Lung (tissue), 12 donors: ENCODE data around the gene C11orf52. TPM values are rescaled to one million over a fixed set of nuclear protein-coding genes. Genes with fewer than 3 reads are reported as not detected.
A peak's percentile ranks its signal among the peaks of the same experiment; 100 is the strongest.

Source experiments
- ATAC-seq: fragments of 200-7000 bp; cut with Tn5 transposase; one replicate; pipeline ENCODE4 v1.9.1; 2020; ENCODE audit warnings: moderate number of reproducible peaks; ENCODE audit not compliant: insufficient read depth, low FRiP score
- DNase-seq, 3 donors: peaks; one replicate each; pipeline ENCODE4 v3.0.0-alpha.2; 2013 to 2017
- H3K27ac ChIP-seq, 2 donors: one replicate each; pipeline ENCODE4 v1.5.1; 2013; ENCODE audit warnings: mild to moderate bottlenecking in 2 of 2, moderate library complexity in 2 of 2, control low read depth in 1 of 2, inconsistent platforms in 1 of 2, low read depth in 1 of 2, low read length in 1 of 2
- H3K27me3 ChIP-seq, 3 donors: one replicate each; pipeline ENCODE4 v1.5.1; 2013; ENCODE audit warnings: low read length in 2 of 3; ENCODE audit not compliant: control insufficient read depth in 3 of 3, insufficient read depth in 3 of 3
- H3K36me3 ChIP-seq, 4 donors: one replicate each; pipeline ENCODE4 v1.5.1; 2013; ENCODE audit warnings: low read length in 4 of 4, mild to moderate bottlenecking in 1 of 4, moderate library complexity in 1 of 4; ENCODE audit not compliant: control insufficient read depth in 4 of 4, insufficient read depth in 4 of 4
- H3K4me1 ChIP-seq, 5 donors: one replicate each; pipeline ENCODE4 v1.5.1; 2013; ENCODE audit warnings: low read length in 5 of 5, mild to moderate bottlenecking in 2 of 5, moderate library complexity in 1 of 5; ENCODE audit not compliant: control insufficient read depth in 5 of 5, insufficient read depth in 5 of 5
- H3K4me3 ChIP-seq: one replicate; pipeline ENCODE4 v1.5.1; 2013; ENCODE audit warnings: mild to moderate bottlenecking, control low read depth, moderate library complexity
- H3K9ac ChIP-seq, 2 donors: one replicate each; pipeline ENCODE4 v1.5.1; 2013; ENCODE audit warnings: low read length in 2 of 2, control low read depth in 1 of 2; ENCODE audit not compliant: insufficient read depth in 1 of 2
- H3K9me3 ChIP-seq, 4 donors: one replicate each; pipeline ENCODE4 v1.5.1; 2013; ENCODE audit warnings: low read length in 3 of 4, mild to moderate bottlenecking in 1 of 4, moderate library complexity in 1 of 4; ENCODE audit not compliant: control insufficient read depth in 4 of 4, insufficient read depth in 3 of 4
- CTCF ChIP-seq: IDR thresholded peaks from 2 replicates; pipeline ENCODE4 v1.5.1; 2012; ENCODE audit warnings: mild to moderate bottlenecking; ENCODE audit errors: control extremely low read depth, extremely low read depth
- WGBS, 2 donors: extraction: QIAGEN DNeasy Blood & Tissue Kit; methylation state at CpG; one replicate each; pipeline ENCODE4 v1.1.7; 2013; 5-methylcytosine and 5-hydroxymethylcytosine counted together
- polyA plus RNA-seq, 2 donors: library from polyadenylated mRNA; stranded (reverse); fragments of 200-250 nt; gene quantifications; one replicate each; pipeline ENCODE4 v1.2.1, GENCODE V29; 2013
- total RNA-seq, 2 donors: library from RNA; depleted of rRNA in 1 of 2; stranded (reverse); fragments of >200 nt in 1 of 2; gene quantifications; one replicate each; pipeline ENCODE4 v1.2.1, GENCODE V29; 2014 to 2021
- donor health status: control.
- donor health status: control.
- donor health status: Bipolar disorder and iron deficiency.
- donor health status: healthy.
- donor health status: DM: yes; HTN: yes; CAD: no.

The C11orf52 gene
- total and polyA plus RNA-seq, 4 donors: 11.1 to 20.4 (median 15.3) TPM

GRCh38 chr11:111967649-111968048, 48.9 kb downstream of the C11orf52 start:
- Histone ChIP-seq H3K9ac (no peak overlapping the region), H3K27me3 (no peaks in the 10 kb centered on the region), H3K4me1 (peaks cover 0 to 5% (median 0%) of the 10 kb centered on the region in 5 donors), H3K4me3 (no peak overlapping the region), H3K36me3 (peaks cover 0 to 5% (median 3%) of the 10 kb centered on the region in 4 donors), H3K9me3 (no peaks in the 10 kb centered on the region), H3K27ac (no peak overlapping the region)
- no peak for DNase-seq
- no peak for ATAC-seq
- TF ChIP-seq CTCF: no peak
- 68 to 79% methylated on average over 6 of the region's 6 CpGs for WGBS, 2 donors

- ATAC-seq (no peak), DNase-seq (no peak)
- Histone ChIP-seq H3K9ac (no peak overlapping the region), H3K27me3 (no peaks in the 10 kb centered on the region), H3K9me3 (no peaks in the 10 kb centered on the region), H3K27ac (no peak overlapping the region), H3K4me3 (no peak overlapping the region), H3K36me3 (peaks cover 0 to 5% (median 3%) of the 10 kb centered on the region in 4 donors), H3K4me1 (peaks cover 0 to 5% (median 0%) of the 10 kb centered on the region in 5 donors)
- WGBS, 2 donors: 92 to 99% methylated on average over 3 of the region's 3 CpGs
- TF ChIP-seq CTCF: no peak
Measured at GRCh38 chr11:111969344-111969743, 50.6 kb downstream of the C11orf52 start.

- peak overlapping the region in 1 of 2 donors; percentile 37 for H3K27ac ChIP-seq
Measured at GRCh38 chr11:111974446-111974845, 55.7 kb downstream of the C11orf52 start.

More at GRCh38 chr11:111974446-111974845, 55.7 kb downstream of the C11orf52 start:
- WGBS, 2 donors: 69 to 84% methylated on average over 2 of the region's 2 CpGs
- Histone ChIP-seq H3K9ac (no peak overlapping the region), H3K27me3 (no peaks in the 10 kb centered on the region), H3K36me3 (peaks cover 0 to 4% (median 0%) of the 10 kb centered on the region in 4 donors), H3K4me1 (peaks cover 0 to 23% (median 11%) of the 10 kb centered on the region in 5 donors), H3K4me3 (no peak overlapping the region), H3K9me3 (no peaks in the 10 kb centered on the region)
- TF ChIP-seq CTCF: no peak
- no peak for DNase-seq
- ATAC-seq: no peak
